OCI-LY7 (cell line): ENCODE data around the gene TMEM43.

Experiments
- EZH2phosphoT487 ChIP-seq: fragments of 200-600 bp; sonication (generic); IDR thresholded peaks from 2 replicates; pipeline ENCODE4 v1.6.1; 2018; ENCODE audit warnings: low read depth, borderline replicate concordance, mild to moderate bottlenecking, mixed run types, antibody characterized with exemption, low read length, moderate library complexity, mixed read lengths
- TF ChIP-seq, protein P1 (sequence below): fragments of 200-600 bp; sonication (generic); conservative IDR thresholded peaks from 2 replicates; pipeline ENCODE4 v1.5.1; 2014; ENCODE audit warnings: mild to moderate bottlenecking, antibody characterized with exemption, low read length, moderate library complexity, mixed read lengths

DNA sequence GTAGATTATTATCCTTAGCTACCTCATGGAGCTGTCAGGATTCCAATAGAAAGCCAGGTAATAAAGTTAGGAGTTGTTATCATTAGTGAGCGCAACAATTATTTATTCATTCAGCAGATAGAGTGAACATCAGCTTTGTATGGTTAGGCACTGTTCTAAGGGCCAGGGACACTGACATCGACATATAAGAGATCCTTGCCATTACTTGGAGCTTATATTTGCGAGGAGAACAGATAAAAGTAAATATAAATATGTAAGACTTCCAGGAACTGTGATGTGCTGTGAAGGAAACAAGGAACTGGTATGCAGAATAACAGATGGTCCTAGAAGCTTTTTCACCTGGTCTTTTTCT, 54.2 kb downstream of the TMEM43 start:
- TF ChIP-seq, protein P1, sequence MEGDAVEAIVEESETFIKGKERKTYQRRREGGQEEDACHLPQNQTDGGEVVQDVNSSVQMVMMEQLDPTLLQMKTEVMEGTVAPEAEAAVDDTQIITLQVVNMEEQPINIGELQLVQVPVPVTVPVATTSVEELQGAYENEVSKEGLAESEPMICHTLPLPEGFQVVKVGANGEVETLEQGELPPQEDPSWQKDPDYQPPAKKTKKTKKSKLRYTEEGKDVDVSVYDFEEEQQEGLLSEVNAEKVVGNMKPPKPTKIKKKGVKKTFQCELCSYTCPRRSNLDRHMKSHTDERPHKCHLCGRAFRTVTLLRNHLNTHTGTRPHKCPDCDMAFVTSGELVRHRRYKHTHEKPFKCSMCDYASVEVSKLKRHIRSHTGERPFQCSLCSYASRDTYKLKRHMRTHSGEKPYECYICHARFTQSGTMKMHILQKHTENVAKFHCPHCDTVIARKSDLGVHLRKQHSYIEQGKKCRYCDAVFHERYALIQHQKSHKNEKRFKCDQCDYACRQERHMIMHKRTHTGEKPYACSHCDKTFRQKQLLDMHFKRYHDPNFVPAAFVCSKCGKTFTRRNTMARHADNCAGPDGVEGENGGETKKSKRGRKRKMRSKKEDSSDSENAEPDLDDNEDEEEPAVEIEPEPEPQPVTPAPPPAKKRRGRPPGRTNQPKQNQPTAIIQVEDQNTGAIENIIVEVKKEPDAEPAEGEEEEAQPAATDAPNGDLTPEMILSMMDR: no peak
- TF ChIP-seq EZH2phosphoT487: no peak
